Measurements from ENCODE around the gene CLCA2. TPM values are rescaled to one million over a fixed set of nuclear protein-coding genes. Genes with fewer than 3 reads are reported as not detected.

CLCA2 gene
- total and polyA plus RNA-seq, 2 of the 8 experiments (the other 6 are each of a cell fraction or from before 2014, with no cell fraction given) = not detected

GRCh38 chr1:86421601-86422280 is 2.2 kb upstream of the CLCA2 start:
- H3K4ac ChIP-seq (replicated peaks; ENCODE audit: insufficient read length, low read depth, low read length) = no peak overlapping the region
- POLR2A ChIA-PET (ENCODE audit: partially characterized antibody) = interaction anchor here (0.6 kb wide), 1 partner anchor 75 kb away, joined by 4 read pairs; no protein-coding TSS in a partner anchor
- TF ChIP-seq JUN (IDR thresholded peaks at IDR 0.05; ENCODE audit: low read depth, low read length) (no peak), SAP30 (IDR thresholded peaks at IDR 0.05; ENCODE audit: insufficient read depth, insufficient replicate concordance, low read length) (no peak), RAD21 (IDR thresholded peaks at IDR 0.05 in 1 of 2, conservative IDR thresholded peaks at IDR 0.05 in 1 of 2; ENCODE audit: low read depth in 2 of 2, low read length in 2 of 2) (no peak)

More at GRCh38 chr1:86421601-86422280, 2.2 kb upstream of the CLCA2 start:
- no peak overlapping the region for H3K4me2 ChIP-seq (ENCODE audit: insufficient read depth in 1 of 2, low read depth in 2 of 2, low read length in 2 of 2)
- H2AFZ ChIP-seq (ENCODE audit: low read length) = no peak overlapping the region
- no peaks in the 10 kb centered on the region for H3K9me3 ChIP-seq (ENCODE audit: insufficient read depth in 2 of 2, low read depth in 1 of 2, low read length in 1 of 2)
- 92% methylated on average over 7 of the region's 7 CpGs; no CpG with 5 or more reads in 1 of the 2 experiments for WGBS, 2 experiments (ENCODE audit: extremely low coverage in 1 of 2, insufficient coverage in 1 of 2, insufficient read length in 1 of 2, insufficient replicate concordance in 2 of 2, low coverage in 1 of 2, low lambda C conversion rate in 2 of 2, missing lambda C conversion rate in 1 of 2)
- H2AK5ac ChIP-seq (ENCODE audit: low read depth, low read length) = no peak overlapping the region
- no peak overlapping the region for H2BK12ac ChIP-seq (ENCODE audit: low read depth, low read length)
- no peaks in the 10 kb centered on the region for H3K79me2 ChIP-seq (ENCODE audit: control insufficient read depth in 1 of 2, insufficient read depth in 2 of 2, low read length in 2 of 2)
- H4K8ac ChIP-seq (ENCODE audit: extremely low read depth, insufficient read depth, low read length) = no peak overlapping the region
- no peaks in the 10 kb centered on the region for H3K27me3 ChIP-seq (replicated peaks in 1 of 4; ENCODE audit: control insufficient read depth in 3 of 4, extremely low read depth in 1 of 4, insufficient read depth in 3 of 4, low read length in 3 of 4)
- no peak overlapping the region for H2BK5ac ChIP-seq (ENCODE audit: low read depth, low read length)
- H3K79me1 ChIP-seq (ENCODE audit: low read depth, low read length) = no peaks in the 10 kb centered on the region
- no peak overlapping the region for H3K27ac ChIP-seq (ENCODE audit: low read depth, low read length)
- H3K4me3 ChIP-seq (ENCODE audit: extremely low read depth in 1 of 4, insufficient read depth in 2 of 4, low read depth in 3 of 4, low read length in 4 of 4) = no peak overlapping the region
- H4K91ac ChIP-seq (replicated peaks; ENCODE audit: insufficient read length, low read length) = no peak overlapping the region
- no peaks in the 10 kb centered on the region; the same call in 1 of the 2 replicates for H3K23me2 ChIP-seq (ENCODE audit: low read depth, low read length)
- CTCF ChIA-PET (ENCODE audit: partially characterized antibody) = interaction anchor here (0.6 to 1.8 kb wide), 8 partner anchors 9 to 1444 kb away, joined by 3 to 6 read pairs (median 4); no protein-coding TSS in a partner anchor
- H3K23ac ChIP-seq (ENCODE audit: insufficient read length) = no peak overlapping the region
- no peak overlapping the region for H2BK120ac ChIP-seq (replicated peaks; ENCODE audit: low read depth, low read length)
- no peaks in the 10 kb centered on the region for H4K20me1 ChIP-seq (replicated peaks in 1 of 2; ENCODE audit: control insufficient read depth in 1 of 2, insufficient read depth in 2 of 2, low read length in 2 of 2)
- FAIRE-seq (no peak), DNase-seq (ENCODE audit: low read depth in 1 of 2, low spot score in 2 of 2) (no peak)
- H2BK15ac ChIP-seq (ENCODE audit: low read length) = no peak overlapping the region
- no peak overlapping the region for H4K5ac ChIP-seq (ENCODE audit: insufficient read length, low read depth, low read length)
- no peak overlapping the region for H3K9ac ChIP-seq (replicated peaks in 1 of 4; ENCODE audit: extremely low read depth in 1 of 4, low read depth in 3 of 4, low read length in 3 of 4)
- no peak overlapping the region for H2BK20ac ChIP-seq (ENCODE audit: low read length)
- H3K4me1 ChIP-seq (replicated peaks in 1 of 4; ENCODE audit: control insufficient read depth in 3 of 4, insufficient read depth in 4 of 4, low read length in 3 of 4) = 0 out of 7 replicates have a peak, but pooled peaks cover 0 to 1% (median 0%) of the 10 kb centered on the region in 4 experiments
- H3K56ac ChIP-seq (replicated peaks; ENCODE audit: insufficient read length, low read depth, low read length) = no peak overlapping the region
- no peak overlapping the region for H3K14ac ChIP-seq (ENCODE audit: insufficient read length)
- H3K36me3 ChIP-seq (ENCODE audit: control insufficient read depth in 2 of 4, insufficient read depth in 4 of 4, low read length in 3 of 4) = no peaks in the 10 kb centered on the region
- H3K18ac ChIP-seq (ENCODE audit: extremely low read depth, low read length) = no peak overlapping the region

Data from H1 (cell line).